Heart left ventricle (tissue), 16 donors: Measurements from ENCODE around the gene HOXA1. TPM values are rescaled to one million over a fixed set of nuclear protein-coding genes. Genes with fewer than 3 reads are reported as not detected.

Source experiments
- ATAC-seq, 4 donors: fragments of 200-7000 bp; cut with Tn5 transposase; one replicate each; pipeline ENCODE4 v1.9.1; 2020 to 2022; ENCODE audit warnings: moderate library complexity in 4 of 4, mild to moderate bottlenecking in 3 of 4, moderate number of reproducible peaks in 1 of 4
- DNase-seq, 5 donors: peaks; one replicate each; pipeline ENCODE4 v3.0.0-alpha.2; 2020
- H3K27ac ChIP-seq, 12 donors: fragments of 200-600 bp; sonication (generic) in 4 of 12; one replicate each; pipeline versions ENCODE4 v1.5.0 to v1.8.0; 2016 to 2022; ENCODE audit warnings: mild to moderate bottlenecking in 2 of 12
- H3K27me3 ChIP-seq, 9 donors: fragments of 200-600 bp; sonication (generic) in 2 of 9; one replicate each; pipeline versions ENCODE4 v1.5.1 to v1.8.0; 2016 to 2022; ENCODE audit warnings: mild to moderate bottlenecking in 3 of 9
- H3K36me3 ChIP-seq, 9 donors: fragments of 200-600 bp; sonication (generic) in 2 of 9; one replicate each; pipeline versions ENCODE4 v1.5.0 to v1.8.0; 2018 to 2022; ENCODE audit warnings: mild to moderate bottlenecking in 2 of 9
- H3K4me1 ChIP-seq, 12 donors: fragments of 200-600 bp; sonication (generic) in 4 of 12; one replicate each; pipeline versions ENCODE4 v1.5.0 to v1.8.0; 2016 to 2022; ENCODE audit warnings: mild to moderate bottlenecking in 3 of 12
- H3K4me3 ChIP-seq, 12 donors: fragments of 200-600 bp; sonication (generic) in 4 of 12; one replicate each; pipeline versions ENCODE4 v1.5.0 to v1.8.0; 2017 to 2022; ENCODE audit warnings: mild to moderate bottlenecking in 9 of 12, moderate library complexity in 4 of 12
- H3K9me3 ChIP-seq, 12 donors: fragments of 200-600 bp; sonication (generic) in 4 of 12; one replicate each; pipeline versions ENCODE4 v1.5.0 to v1.8.0; 2016 to 2022; ENCODE audit warnings: mild to moderate bottlenecking in 1 of 12
- CTCF ChIP-seq, 12 donors: fragments of 200-600 bp; sonication (generic) in 4 of 12; IDR thresholded peaks; one replicate each; pipeline versions ENCODE4 v1.5.0 to v1.8.0; 2018 to 2022; ENCODE audit warnings: antibody characterized with exemption in 12 of 12, mild to moderate bottlenecking in 5 of 12
- POLR2A ChIP-seq, 2 donors: fragments of 450-650 bp; IDR thresholded peaks; one replicate each; pipeline ENCODE4 v1.6.1; 2017; ENCODE audit warnings: antibody characterized with exemption in 2 of 2, mild to moderate bottlenecking in 2 of 2, moderate library complexity in 2 of 2
- WGBS, 4 donors: extraction: QIAGEN DNeasy Blood & Tissue Kit in 2 of 4; methylation state at CpG; one replicate each; pipeline versions ENCODE4 v1.1.5 to v1.1.7; 2013 to 2018; 5-methylcytosine and 5-hydroxymethylcytosine counted together
- intact Hi-C, 10 donors: fragments of 100-400 bp; cut with DNase I; formaldehyde crosslinking; loops; one replicate each; pipeline versions ENCODE4 v1.11.1 to v1.14.2; 2022
- polyA plus RNA-seq, 2 donors: library from polyadenylated mRNA; stranded (reverse); fragments of 200-250 nt; gene quantifications; one replicate each; pipeline ENCODE4 v1.2.3, GENCODE V29; 2013
- total RNA-seq, 9 donors: library from RNA; depleted of rRNA in 2 of 9; stranded (reverse); fragments of >200 nt in 2 of 9; fragmentation: NEBNext Ultra II Directional in 3 of 9; extraction: Animal tissue kit (Norgen Biotek cat#: 25700) in 3 of 9; gene quantifications; one replicate each; pipeline versions ENCODE4 v1.1.0 to v1.2.4, GENCODE V29; 2016 to 2023
- donor health status: ischemic (EF 13 %, LVEDD 7.1; RV severe dilation, severe dysfunction).
- donor health status: healthy with polysubstance abuse.
- donor health status: DM: no; HTN: yes; CAD: no.
- donor health status: DM: no; HTN: no; CAD: no.
- donor health status: ischemic (EF 25% LVEDD 6.9; RV normal size, moderate dysfunction).
- donor health status: ischemic (EF 25% LVEDD 5.7; RV mildly dilated, moderate dysfunction).
- donor health status: healthy.
- donor health status: DM: yes; HTN: yes; CAD: no.
- donor health status: ischemic (EF 35%, LVEDD 5.7; RV mildly dilated, moderate dysfunction).
- donor health status: nonischemic (EF 11% LVEDD 7.7; RV severe dilation, severe dysfunction).
- donor health status: DM: yes; HTN: yes; CAD: no.
- donor health status: PGD.
- donor health status: ischemic (EF 29% LVEDD 5.4; RV normal size, mild dysfunction).
- donor health status: nonischemic (EF 23%, LVEDD 6.1; RV moderate dilation, normal function).

HOXA1 gene
- total and polyA plus RNA-seq, 11 donors = 0.07 to 0.66 (median 0.36) TPM; not detected in 7

DNA sequence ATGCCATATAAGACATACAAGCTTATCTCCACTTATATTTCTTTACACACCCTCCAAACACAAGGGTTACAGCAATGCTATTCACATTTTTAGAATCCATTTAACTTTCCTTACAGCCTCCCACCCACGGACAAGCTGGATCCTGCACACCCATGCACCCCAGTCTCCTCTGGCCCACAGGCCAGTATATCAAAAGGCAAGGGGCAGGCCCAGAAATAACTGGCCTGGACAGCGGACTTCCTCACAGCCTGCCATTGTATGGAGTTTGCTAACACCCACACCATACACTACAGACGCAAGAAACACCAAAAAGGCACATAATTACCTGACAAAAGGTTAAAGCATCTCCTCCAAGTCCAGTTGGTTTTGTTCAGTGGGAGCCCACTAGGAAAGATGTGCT is 22.8 kb upstream of the HOXA1 start:
- intact Hi-C loops = no loop called here
- Histone ChIP-seq H3K27me3 (peaks cover 41 to 98% (median 78%) of the 10 kb centered on the region in 9 donors), H3K27ac (peak overlapping the region in 7 of 12 donors; percentile 9 to 93 (median 75)), H3K36me3 (no peaks in the 10 kb centered on the region), H3K9me3 (no peaks in the 10 kb centered on the region), H3K4me1 (peaks cover 0 to 16% (median 0%) of the 10 kb centered on the region in 12 donors), H3K4me3 (peak overlapping the region in 8 of 12 donors; percentile 9 to 51 (median 20))
- ATAC-seq (no peak), DNase-seq (no peak)
- 23 to 29% (median 28%) methylated on average over 3 of the region's 3 CpGs for WGBS, 4 donors
- no peak for TF ChIP-seq CTCF (IDR thresholded peaks at IDR 0.05)
- TF ChIP-seq POLR2A (IDR thresholded peaks at IDR 0.05) = no peak

- H3K36me3 ChIP-seq = no peaks in the 10 kb centered on the region
- no peaks in the 10 kb centered on the region for H3K9me3 ChIP-seq
- peak overlapping the region in 9 of 12 donors; percentile 9 to 51 (median 23) for H3K4me3 ChIP-seq
- 7 to 13% (median 9%) methylated on average over 19 of the region's 19 CpGs for WGBS, 4 donors
- peak in 2 of 4 donors; percentile 10 to 54 for ATAC-seq
- no peak for TF ChIP-seq CTCF (IDR thresholded peaks at IDR 0.05)
- no peak for TF ChIP-seq POLR2A (IDR thresholded peaks at IDR 0.05)
- peak overlapping the region in 8 of 12 donors; percentile 9 to 93 (median 68) for H3K27ac ChIP-seq
- H3K27me3 ChIP-seq = peaks cover 42 to 98% (median 78%) of the 10 kb centered on the region in 9 donors
- intact Hi-C loops = no loop called here
- H3K4me1 ChIP-seq = peaks cover 0 to 20% (median 0%) of the 10 kb centered on the region in 12 donors
- no peak for DNase-seq
Measured at GRCh38 chr7:27117887-27118491, 22.2 kb upstream of the HOXA1 start.

GRCh38 chr7:27116962-27117886 is 21.4 kb upstream of the HOXA1 start:
- intact Hi-C loops = no loop called here
- Histone ChIP-seq H3K4me1 (peaks cover 0 to 20% (median 0%) of the 10 kb centered on the region in 12 donors), H3K27ac (peak overlapping the region in 7 of 12 donors; percentile 14 to 93 (median 75)), H3K9me3 (no peaks in the 10 kb centered on the region), H3K27me3 (peaks cover 42 to 98% (median 81%) of the 10 kb centered on the region in 9 donors), H3K4me3 (peak overlapping the region in 8 of 12 donors; percentile 9 to 51 (median 23)), H3K36me3 (no peaks in the 10 kb centered on the region)
- DNase-seq = no peak
- no peak for TF ChIP-seq CTCF (IDR thresholded peaks at IDR 0.05)
- ATAC-seq = no peak
- 13 to 20% (median 17%) methylated on average over 12 of the region's 12 CpGs for WGBS, 4 donors
